PFSK-1 (cell line): ENCODE measurements around the gene STX3.

ENCODE experiments used
- FOXP2 ChIP-seq: optimal IDR thresholded peaks from 2 replicates; pipeline ENCODE3; 2011; ENCODE audit warnings: borderline replicate concordance, control low read depth, inconsistent platforms; ENCODE audit not compliant: insufficient read depth; ENCODE audit errors: extremely low read length, extremely low read depth
- POLR2AphosphoS5 ChIP-seq: IDR thresholded peaks from 2 replicates; pipeline ENCODE4 v1.6.1; 2012; ENCODE audit warnings: low read depth, mild to moderate bottlenecking, control low read depth, low read length, moderate library complexity
- REST ChIP-seq, 2 experiments: IDR thresholded peaks; 2 replicates each; pipeline versions ENCODE4 v1.6.1 to v1.8.0; 2011 to 2012; ENCODE audit warnings: low read depth in 2 of 2, low read length in 2 of 2, control low read depth in 1 of 2, inconsistent platforms in 1 of 2, mild to moderate bottlenecking in 1 of 2, moderate library complexity in 1 of 2; ENCODE audit not compliant: insufficient read depth in 1 of 2
- SIN3A ChIP-seq: IDR thresholded peaks from 2 replicates; pipeline ENCODE4 v1.6.1; 2012; ENCODE audit warnings: mild to moderate bottlenecking, low read length, moderate library complexity, borderline replicate concordance; ENCODE audit not compliant: insufficient read depth
- TAF1 ChIP-seq: IDR thresholded peaks from 2 replicates; pipeline ENCODE4 v1.6.1; 2012; ENCODE audit warnings: low read length, control low read depth, borderline replicate concordance; ENCODE audit not compliant: insufficient read depth

Gene STX3

GRCh38 chr11:59783632-59784090 lies 28.5 kb downstream of the STX3 start:
- TF ChIP-seq REST (IDR thresholded peaks at IDR 0.05; ENCODE audit: insufficient read depth in 1 of 2, low read depth in 2 of 2, low read length in 2 of 2) (no peak), POLR2AphosphoS5 (no peak)

GRCh38 chr11:59785818-59786217 lies 30.6 kb downstream of the STX3 start:
- TF ChIP-seq FOXP2 (no peak), POLR2AphosphoS5 (no peak), REST (IDR thresholded peaks at IDR 0.05; ENCODE audit: insufficient read depth in 1 of 2, low read depth in 2 of 2, low read length in 2 of 2) (no peak), TAF1 (no peak), SIN3A (no peak)

DNA sequence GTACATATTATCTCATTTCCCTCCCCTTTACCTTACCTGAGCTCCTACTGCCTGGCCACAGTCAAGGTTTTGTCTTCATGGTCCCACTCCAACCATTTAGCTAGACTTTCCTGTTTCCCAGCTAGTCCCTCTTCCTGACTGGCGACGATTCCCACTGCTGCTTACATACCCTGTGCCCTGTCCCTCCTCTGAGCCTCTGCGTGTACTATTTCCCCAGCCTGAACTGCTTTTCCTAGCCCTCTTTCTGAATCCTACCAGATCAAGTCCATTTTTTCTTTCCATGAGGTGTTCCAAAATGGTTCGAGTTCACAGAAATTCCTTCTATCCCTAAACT lies 32.0 kb downstream of the STX3 start:
- TF ChIP-seq POLR2AphosphoS5 (no peak), FOXP2 (no peak), REST (IDR thresholded peaks at IDR 0.05; ENCODE audit: insufficient read depth in 1 of 2, low read depth in 2 of 2, low read length in 2 of 2) (no peak), TAF1 (no peak), SIN3A (no peak)

DNA sequence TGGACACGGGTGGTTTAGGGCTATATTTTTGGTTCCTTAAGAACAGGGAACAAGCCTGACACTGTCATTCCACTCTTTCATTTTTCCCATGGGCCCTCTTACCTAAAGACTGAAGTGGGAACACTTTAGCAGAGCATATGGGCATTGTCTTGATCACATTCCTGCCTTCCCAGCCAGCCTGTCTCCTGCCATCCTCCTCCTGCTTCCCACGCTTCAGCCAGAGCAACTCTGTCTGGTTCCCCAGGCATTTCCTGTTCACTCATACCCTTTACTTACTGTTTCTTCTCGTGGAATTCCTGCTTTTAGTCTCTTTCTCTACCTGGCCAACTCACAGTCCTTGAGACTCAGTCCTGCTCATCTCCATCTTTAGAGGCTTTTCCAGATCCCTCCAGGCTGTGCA lies 32.6 kb downstream of the STX3 start:
- TF ChIP-seq POLR2AphosphoS5 (no peak), TAF1 (no peak), SIN3A (no peak), REST (IDR thresholded peaks at IDR 0.05; ENCODE audit: insufficient read depth in 1 of 2, low read depth in 2 of 2, low read length in 2 of 2) (no peak), FOXP2 (no peak)

- no peak for TF ChIP-seq SIN3A
- TF ChIP-seq TAF1, result no peak
Observed at GRCh38 chr11:59791639-59792038, 36.5 kb downstream of the STX3 start.

DNA sequence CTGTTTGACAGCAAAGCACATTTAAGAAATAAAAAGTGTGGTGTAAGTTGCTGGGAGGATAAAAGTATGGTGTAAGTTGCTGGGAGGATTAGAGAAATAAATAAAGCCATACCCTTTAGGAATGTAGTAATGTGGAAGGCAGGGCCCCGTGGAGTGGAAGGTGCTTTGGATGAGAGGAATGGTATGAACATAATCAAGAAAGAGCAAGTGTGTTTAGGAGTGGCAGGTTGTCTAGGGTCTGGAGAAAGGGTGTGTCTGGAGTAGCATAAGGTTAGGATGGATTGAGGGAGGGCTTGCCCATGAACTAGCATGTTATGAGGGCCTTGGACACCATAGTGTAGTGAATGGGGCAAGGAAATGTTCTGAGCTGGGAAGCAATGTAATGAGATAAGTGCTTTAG lies 37.3 kb downstream of the STX3 start:
- no peak for TF ChIP-seq POLR2AphosphoS5
- no peak for TF ChIP-seq TAF1
